GM19023 (cell line): ENCODE data around the gene ZFX.

Experiments used
- ATAC-seq: cut with Tn5 transposase; IDR thresholded peaks from one replicate; pipeline ENCODE4 v1.9.1; 2021; ENCODE audit warnings: mild to moderate bottlenecking, moderate library complexity; ENCODE audit not compliant: unreplicated experiment

Gene ZFX

GRCh38 chrX:24200133-24200532 is 50.6 kb downstream of the ZFX start:
- ATAC-seq = no peak

DNA sequence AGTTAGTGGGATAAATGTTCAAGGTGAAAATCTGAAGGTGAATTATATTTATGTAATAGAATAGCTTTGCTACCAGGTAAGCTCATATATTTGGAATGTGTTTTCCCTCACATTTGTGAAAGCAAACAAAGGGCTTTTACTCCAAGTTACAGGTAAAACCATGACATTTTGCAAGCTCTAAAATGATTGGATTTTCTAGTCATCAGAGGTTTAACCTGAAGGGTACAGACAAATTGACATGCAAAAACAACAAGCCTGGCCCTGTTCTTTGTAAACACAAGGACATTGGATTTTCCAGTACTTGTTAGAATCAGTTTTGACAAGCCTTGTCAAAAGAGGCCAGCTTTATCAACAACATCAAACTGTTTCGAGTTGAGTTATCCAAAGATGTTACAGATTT is 51.7 kb downstream of the ZFX start:
- no peak for ATAC-seq

DNA sequence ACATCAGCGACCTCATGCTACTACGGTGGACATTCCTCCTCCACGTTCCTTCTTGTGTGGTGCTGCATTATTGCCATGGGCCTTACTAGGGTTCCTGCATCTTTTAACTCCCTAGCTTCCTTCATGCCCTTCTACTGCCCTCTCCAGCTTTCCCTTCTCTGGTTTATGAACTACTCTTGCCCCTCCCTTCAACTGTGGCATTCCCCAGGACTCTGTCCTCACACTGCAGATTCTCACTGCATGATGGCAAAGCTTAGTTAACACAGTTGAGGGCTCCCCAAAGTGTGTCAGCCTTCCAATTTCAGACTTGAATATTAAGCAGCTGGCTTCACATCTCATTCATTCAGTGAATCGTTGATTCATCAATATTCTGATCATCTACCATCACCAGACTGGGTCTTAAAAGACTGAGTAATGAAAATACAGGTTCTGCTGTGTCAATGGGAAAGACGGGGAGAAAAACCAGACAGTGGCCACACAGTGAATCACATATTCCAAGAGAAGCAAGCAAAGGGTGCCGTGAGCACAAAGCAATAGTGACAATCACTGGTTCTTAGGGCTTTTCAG is 53.0 kb downstream of the ZFX start:
- no peak for ATAC-seq

- no peak for ATAC-seq
Measured at GRCh38 chrX:24203072-24203808, 53.7 kb downstream of the ZFX start.

- ATAC-seq = no peak
Measured at GRCh38 chrX:24204331-24204730, 54.8 kb downstream of the ZFX start.

GRCh38 chrX:24204958-24205357 is 55.4 kb downstream of the ZFX start:
- no peak for ATAC-seq

- no peak for ATAC-seq
Measured at GRCh38 chrX:24207826-24208225, 58.3 kb downstream of the ZFX start.

DNA sequence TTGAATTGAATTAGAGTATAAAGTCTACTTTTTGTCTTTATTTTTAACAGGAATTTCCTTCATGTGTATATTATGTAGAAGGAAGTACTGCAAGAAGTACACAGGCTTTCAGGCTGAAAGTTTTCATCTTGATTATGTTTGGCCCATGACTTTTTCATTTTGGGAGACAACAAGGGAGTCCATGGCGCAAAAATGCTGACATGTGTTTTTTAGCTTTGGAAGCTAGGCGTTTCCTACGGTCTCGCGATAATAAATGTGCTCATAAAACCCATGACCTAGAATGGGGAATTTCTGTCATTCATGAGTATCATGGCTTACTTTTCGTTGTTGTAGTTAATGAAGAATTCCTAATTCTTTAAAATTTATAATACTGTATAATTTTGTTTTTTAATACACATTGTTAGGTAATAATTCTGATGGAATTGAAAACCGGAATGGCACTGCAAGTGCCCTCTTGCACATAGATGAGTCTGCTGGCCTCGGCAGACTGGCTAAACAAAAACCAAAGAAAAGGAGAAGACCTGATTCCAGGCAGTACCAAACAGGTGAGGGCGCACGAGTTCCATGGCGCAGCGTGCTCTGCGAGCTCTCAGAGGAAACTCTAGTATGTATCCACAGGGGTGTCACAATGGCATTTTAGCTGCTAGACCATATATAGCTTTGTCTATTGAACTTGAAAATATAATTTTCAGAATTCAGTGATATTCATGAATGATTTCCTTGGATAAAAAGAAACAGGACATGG is 59.1 kb downstream of the ZFX start:
- no peak for ATAC-seq

- ATAC-seq = no peak
Measured at GRCh38 chrX:24210190-24210589, 60.7 kb downstream of the ZFX start.

DNA sequence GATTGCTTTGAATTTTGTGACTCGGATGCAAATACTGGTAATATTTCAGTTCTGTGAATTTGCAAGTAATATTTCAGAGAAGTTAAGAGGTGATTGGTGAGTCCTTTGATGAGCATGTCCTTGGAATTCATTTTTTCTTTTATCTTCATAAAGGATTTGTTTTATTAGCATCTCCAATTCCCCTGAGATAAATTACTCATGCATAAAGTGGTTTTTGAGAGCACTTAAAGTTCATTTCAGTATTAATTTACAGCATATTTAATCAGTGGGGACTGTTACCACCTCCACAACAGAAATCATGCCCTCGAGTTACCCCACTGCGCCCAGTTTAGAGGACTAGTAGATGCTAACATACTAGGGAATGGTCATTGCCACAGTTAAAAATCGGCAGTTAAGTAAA is 65.0 kb downstream of the ZFX start:
- no peak for ATAC-seq

DNA sequence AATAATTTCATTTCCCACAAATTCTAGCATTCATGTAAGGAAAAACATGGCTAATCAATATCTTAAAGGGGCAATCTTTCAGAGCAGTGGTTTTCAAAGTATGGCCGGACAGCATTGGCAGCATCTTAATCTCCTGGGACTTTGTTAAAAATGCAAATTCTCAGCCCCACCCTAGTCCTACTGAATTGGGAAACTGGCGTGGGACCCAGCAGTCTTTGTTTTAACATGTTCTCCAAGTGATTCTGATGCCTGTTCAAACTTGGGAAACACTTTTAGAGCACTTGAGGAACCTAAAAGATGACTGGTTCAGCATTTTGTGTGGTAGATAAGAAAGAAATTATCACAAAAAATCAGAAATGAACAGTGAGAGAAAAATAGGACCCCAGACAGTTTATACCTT is 65.7 kb downstream of the ZFX start:
- ATAC-seq = no peak

DNA sequence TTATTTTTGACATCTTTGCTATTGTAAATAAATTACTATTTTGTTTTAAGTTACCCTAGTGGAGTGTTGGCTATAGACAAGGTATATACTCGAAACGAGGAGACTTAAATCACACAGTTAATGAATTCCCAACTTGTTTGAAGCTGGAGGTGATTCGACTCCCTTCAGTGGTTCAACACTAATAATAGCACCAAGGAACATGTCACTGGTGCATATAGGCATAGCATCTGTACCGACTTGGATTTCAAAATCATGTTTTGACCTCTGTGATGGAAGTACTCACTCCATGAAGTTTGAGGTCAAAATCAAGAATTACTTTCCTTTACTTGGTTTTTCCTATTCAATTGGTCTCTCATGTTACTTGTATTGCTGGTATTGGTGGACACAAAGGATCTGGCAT is 66.5 kb downstream of the ZFX start:
- ATAC-seq = no peak

DNA sequence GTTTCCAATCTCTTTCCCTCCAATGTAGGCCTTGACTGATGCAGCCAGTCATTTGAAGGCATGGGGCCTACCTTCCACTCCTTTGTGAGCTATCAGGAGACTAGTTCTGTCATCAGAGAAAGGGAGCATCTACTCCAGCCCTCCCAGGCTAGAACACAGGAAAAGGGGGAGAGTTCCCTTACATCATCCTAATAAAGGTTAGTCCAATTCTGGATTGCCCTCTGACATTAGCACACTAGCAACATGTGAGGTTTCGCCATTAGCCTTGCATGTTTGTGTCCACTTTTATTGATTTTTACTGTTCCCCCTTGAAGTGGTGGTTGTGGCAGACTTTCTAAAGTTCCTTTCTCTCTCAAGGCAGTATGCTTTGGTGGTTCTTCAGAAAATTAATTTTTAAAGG is 67.3 kb downstream of the ZFX start:
- no peak for ATAC-seq

DNA sequence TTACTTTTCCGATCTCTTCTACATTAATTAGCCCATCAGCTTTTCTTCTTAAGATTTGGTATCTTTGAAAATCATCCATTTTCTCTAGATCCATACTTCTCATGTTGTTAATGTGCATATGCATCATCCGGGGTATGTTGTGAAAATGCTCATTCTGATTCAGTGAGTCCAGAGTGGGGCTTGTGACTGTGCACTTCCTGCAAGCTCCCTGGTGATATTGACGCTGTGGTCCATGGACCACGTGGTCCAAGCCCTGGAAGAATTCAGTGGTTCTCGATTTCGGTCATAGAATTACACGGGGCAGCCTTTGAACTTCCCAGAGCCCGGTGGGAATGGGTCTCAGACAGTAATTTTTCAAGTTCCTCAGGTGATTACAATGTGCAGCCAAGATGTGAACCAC is 69.8 kb downstream of the ZFX start:
- no peak for ATAC-seq

GRCh38 chrX:24221872-24222271 is 72.3 kb downstream of the ZFX start:
- no peak for ATAC-seq

DNA sequence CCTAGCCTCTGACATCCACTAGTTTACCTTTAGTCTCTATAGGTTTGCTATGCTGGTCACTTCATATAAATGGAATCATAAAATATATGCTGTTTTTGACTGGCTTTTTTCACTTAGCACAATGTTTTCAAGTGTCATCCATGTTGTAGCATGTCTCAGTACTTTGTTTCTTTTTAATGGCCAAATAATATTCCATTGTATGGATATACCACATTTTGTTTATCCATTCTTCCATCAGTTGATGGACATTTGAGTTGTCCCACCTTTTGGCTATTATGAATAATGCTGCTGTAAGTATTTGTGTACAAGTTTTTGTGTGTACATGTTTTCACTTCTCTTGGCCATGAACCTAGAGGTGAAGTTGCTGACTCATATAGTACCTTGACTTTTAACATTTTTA is 75.7 kb downstream of the ZFX start:
- ATAC-seq = no peak

DNA sequence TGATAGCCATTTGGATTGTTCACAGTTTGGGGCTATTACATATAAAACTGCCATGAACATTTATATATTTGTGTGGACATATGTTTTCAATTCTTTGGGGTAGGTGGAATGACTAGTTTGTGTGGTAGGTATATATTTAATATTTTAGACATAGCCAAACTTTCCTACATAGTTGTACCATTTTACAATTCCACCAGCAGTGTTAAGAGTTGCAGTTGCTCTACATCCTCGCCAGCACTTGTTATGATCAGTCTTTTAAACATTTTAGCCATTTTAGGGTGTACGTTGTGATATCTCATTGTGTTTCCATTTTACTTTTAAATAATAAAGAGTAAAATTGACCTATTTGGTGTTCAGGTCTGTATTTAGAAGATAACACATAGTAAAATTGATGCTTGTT is 76.6 kb downstream of the ZFX start:
- no peak for ATAC-seq

DNA sequence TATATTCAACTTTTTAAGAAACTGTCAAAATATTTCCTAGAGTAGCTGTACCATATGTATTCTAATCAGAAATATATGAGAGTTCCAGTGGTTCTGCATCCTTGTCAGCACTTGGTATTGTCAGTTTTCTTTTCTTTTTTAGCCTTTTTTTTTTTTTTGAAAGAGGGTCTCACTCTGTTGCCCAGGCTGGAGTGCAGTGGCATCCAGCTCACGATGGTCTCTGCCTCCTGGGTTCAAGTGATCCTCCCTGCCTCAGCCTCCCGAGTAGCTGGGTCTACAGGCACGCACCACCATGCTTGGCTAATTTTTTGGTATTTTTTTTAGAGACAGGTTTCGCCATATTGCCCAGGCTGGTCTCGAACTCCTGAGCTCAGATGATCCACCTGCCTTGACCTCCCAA is 79.1 kb downstream of the ZFX start:
- ATAC-seq = no peak

DNA sequence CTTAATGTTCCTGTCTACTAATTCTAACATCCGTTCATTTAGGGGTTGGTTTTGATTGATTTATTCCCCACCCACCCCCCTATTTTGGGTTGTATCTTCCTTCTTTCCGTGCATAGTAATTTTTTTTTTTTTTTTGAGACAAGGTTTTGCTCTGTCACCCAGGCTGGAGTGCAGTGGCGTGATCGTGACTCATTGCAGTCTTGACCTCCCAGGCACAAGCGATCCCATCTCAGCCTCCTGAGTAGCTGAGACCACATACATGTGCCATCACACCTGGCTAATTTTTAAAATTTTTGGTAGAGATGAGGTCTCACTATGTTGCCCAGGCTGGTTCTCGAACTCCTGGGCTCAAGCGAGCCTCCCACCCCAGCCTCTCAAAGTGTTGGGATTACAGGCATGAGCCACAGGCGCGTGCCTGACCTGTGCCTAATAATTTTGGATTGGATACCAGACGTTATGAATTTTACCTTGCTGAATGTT is 79.9 kb downstream of the ZFX start:
- no peak for ATAC-seq

GRCh38 chrX:24229976-24230375 is 80.4 kb downstream of the ZFX start:
- no peak for ATAC-seq

DNA sequence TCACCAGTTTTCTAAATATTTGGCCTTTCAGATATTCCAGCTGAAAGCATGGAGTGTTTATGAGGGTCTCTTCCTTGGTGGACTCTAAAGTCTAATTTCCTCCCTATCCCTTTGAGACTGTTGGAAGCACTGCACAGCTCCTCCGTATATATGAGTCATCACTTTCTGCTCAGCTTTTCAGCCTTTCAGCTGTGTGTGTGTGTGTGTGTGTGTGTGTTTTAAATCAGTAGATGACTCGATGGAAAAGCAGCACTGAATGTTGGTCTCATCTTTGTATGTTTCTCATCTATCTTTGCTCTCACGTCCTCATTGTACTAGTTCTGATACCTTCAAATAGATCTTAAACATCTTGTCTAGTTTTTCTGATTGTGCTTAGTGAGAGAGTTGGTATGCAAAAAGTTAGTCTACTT is 81.6 kb downstream of the ZFX start:
- ATAC-seq = no peak

GRCh38 chrX:24231641-24232179 is 82.2 kb downstream of the ZFX start:
- ATAC-seq = no peak
